ENCODE results near the gene C6orf89. TPM values are rescaled to one million over a fixed set of nuclear protein-coding genes. Genes with fewer than 3 reads are reported as not detected.
A peak's percentile ranks its signal among the peaks of the same experiment; 100 is the strongest.

The C6orf89 gene
- total RNA-seq, 1 experiment from 2014 or later = 36.9 TPM

GRCh38 chr6:36913082-36913481, 27.3 kb downstream of the C6orf89 start:
- no peak overlapping the region for H3K27ac Mint-ChIP-seq (ENCODE audit: low read depth, unreplicated experiment)
- H3K27me3 Mint-ChIP-seq (ENCODE audit: insufficient read depth, unreplicated experiment) = no peaks in the 10 kb centered on the region
- DNase-seq (ENCODE audit: unreplicated experiment) = no peak
- TF ChIP-seq CTCF (IDR thresholded peaks at IDR 0.05; ENCODE audit: unreplicated experiment) = no peak
- CTCF ChIA-PET = interaction anchor here (0.7 to 1.5 kb wide), 7 partner anchors 9 to 105 kb away, joined by 3 to 9 read pairs (median 4); partner anchors contain the start of gene C6orf89
- peaks cover 27% of the 10 kb centered on the region for H3K4me1 Mint-ChIP-seq (ENCODE audit: insufficient read depth, unreplicated experiment)
- H3K4me3 Mint-ChIP-seq (ENCODE audit: unreplicated experiment) = no peak overlapping the region
- no TSS peak for BruUV-seq (replicated peaks)
- peaks cover 79% of the 10 kb centered on the region for H3K36me3 Mint-ChIP-seq (ENCODE audit: insufficient read depth, unreplicated experiment)
- intact Hi-C loops (cut with micrococcal nuclease) = no loop called here
- POLR2A ChIA-PET = interaction anchor here (0.6 to 2.2 kb wide), 4 partner anchors 20 to 158 kb away, joined by 3 to 7 read pairs (median 4); partner anchors contain the start of gene MTCH1
- no peaks in the 10 kb centered on the region for H3K9me3 Mint-ChIP-seq (ENCODE audit: unreplicated experiment)

- peaks cover 27% of the 10 kb centered on the region for H3K4me1 Mint-ChIP-seq (ENCODE audit: insufficient read depth, unreplicated experiment)
- no peak overlapping the region for H3K4me3 Mint-ChIP-seq (ENCODE audit: unreplicated experiment)
- H3K36me3 Mint-ChIP-seq (ENCODE audit: insufficient read depth, unreplicated experiment) = peaks cover 75% of the 10 kb centered on the region
- H3K9me3 Mint-ChIP-seq (ENCODE audit: unreplicated experiment) = no peaks in the 10 kb centered on the region
- no TSS peak for BruUV-seq (replicated peaks)
- no peak overlapping the region for H3K27ac Mint-ChIP-seq (ENCODE audit: low read depth, unreplicated experiment)
- DNase-seq (ENCODE audit: unreplicated experiment) = peak; percentile 97
- intact Hi-C loops (cut with micrococcal nuclease) = no loop called here
- H3K27me3 Mint-ChIP-seq (ENCODE audit: insufficient read depth, unreplicated experiment) = no peaks in the 10 kb centered on the region
- TF ChIP-seq CTCF (IDR thresholded peaks at IDR 0.05; ENCODE audit: unreplicated experiment) = peak; percentile 29
- CTCF ChIA-PET = interaction anchor here (0.6 to 2.0 kb wide), 12 partner anchors 10 to 149 kb away, joined by 3 to 7 read pairs (median 4); no protein-coding TSS in a partner anchor
- POLR2A ChIA-PET = interaction anchor here (0.6 to 1.6 kb wide), 8 partner anchors 9 to 110 kb away, joined by 3 to 6 read pairs (median 3); partner anchors contain the start of gene C6orf89
These were observed 28.6 kb downstream of the C6orf89 start for GRCh38 chr6:36914227-36914794.

GRCh38 chr6:36915599-36915998, 29.8 kb downstream of the C6orf89 start:
- Mint-ChIP-seq H3K4me1 (ENCODE audit: insufficient read depth, unreplicated experiment) (peaks cover 27% of the 10 kb centered on the region), H3K36me3 (ENCODE audit: insufficient read depth, unreplicated experiment) (peaks cover 74% of the 10 kb centered on the region), H3K27me3 (ENCODE audit: insufficient read depth, unreplicated experiment) (no peaks in the 10 kb centered on the region), H3K27ac (ENCODE audit: low read depth, unreplicated experiment) (no peak overlapping the region), H3K4me3 (ENCODE audit: unreplicated experiment) (no peak overlapping the region), H3K9me3 (ENCODE audit: unreplicated experiment) (no peaks in the 10 kb centered on the region)
- intact Hi-C loops (cut with micrococcal nuclease) = no loop called here
- TF ChIP-seq CTCF (IDR thresholded peaks at IDR 0.05; ENCODE audit: unreplicated experiment) = no peak
- CTCF ChIA-PET = interaction anchor here (1.2 to 1.3 kb wide), 2 partner anchors 80 to 102 kb away, joined by 4 to 6 read pairs; no protein-coding TSS in a partner anchor
- POLR2A ChIA-PET = no interaction called here
- BruUV-seq (replicated peaks) = no TSS peak
- DNase-seq (ENCODE audit: unreplicated experiment) = no peak

GRCh38 chr6:36916126-36916525, 30.4 kb downstream of the C6orf89 start:
- Mint-ChIP-seq H3K9me3 (ENCODE audit: unreplicated experiment) (no peaks in the 10 kb centered on the region), H3K27me3 (ENCODE audit: insufficient read depth, unreplicated experiment) (no peaks in the 10 kb centered on the region), H3K4me3 (ENCODE audit: unreplicated experiment) (no peak overlapping the region), H3K4me1 (ENCODE audit: insufficient read depth, unreplicated experiment) (peaks cover 27% of the 10 kb centered on the region), H3K36me3 (ENCODE audit: insufficient read depth, unreplicated experiment) (peaks cover 74% of the 10 kb centered on the region), H3K27ac (ENCODE audit: low read depth, unreplicated experiment) (no peak overlapping the region)
- DNase-seq (ENCODE audit: unreplicated experiment) = no peak
- no peak for TF ChIP-seq CTCF (IDR thresholded peaks at IDR 0.05; ENCODE audit: unreplicated experiment)
- no TSS peak for BruUV-seq (replicated peaks)
- POLR2A ChIA-PET = no interaction called here
- CTCF ChIA-PET = interaction anchor here (0.7 kb wide), 1 partner anchor 33 kb away, joined by 3 read pairs; no protein-coding TSS in a partner anchor
- intact Hi-C loops (cut with micrococcal nuclease) = no loop called here
